OCI-LY7 (cell line): ENCODE data around the gene FGFBP1. TPM values are rescaled to one million over a fixed set of nuclear protein-coding genes. Genes with fewer than 3 reads are reported as not detected.

ENCODE experiments used
- BruUV-seq: library from RNA; stranded (reverse); fragments of 400-500 nt; replicated peaks from 2 replicates; lab custom pipeline; 2021; lab: Mats Ljungman, UMichigan
- CTCF ChIA-PET: fragments of 300-600 bp; sonication (Branson Sonifier 250); formaldehyde crosslinking; loops from one replicate; lab custom pipeline; 2022; ENCODE audit warnings: antibody characterized with exemption; ENCODE audit not compliant: unreplicated experiment; lab: Charles Lee
- POLR2A ChIA-PET: fragments of 300-600 bp; sonication (Branson Sonifier 250); formaldehyde crosslinking; loops from one replicate; lab custom pipeline; 2022; ENCODE audit warnings: antibody characterized with exemption; lab: Charles Lee
- DNase-seq: peaks from one replicate; pipeline ENCODE4 v3.0.0-alpha.2; 2015; ENCODE audit warnings: low spot score
- H2AFZ ChIP-seq: fragments of 200-600 bp; sonication (generic), shearing (Covaris generic); 2 replicates; pipeline ENCODE4 v1.6.1; 2014; ENCODE audit warnings: mild to moderate bottlenecking, antibody characterized with exemption, low read length, moderate library complexity
- H3K27ac ChIP-seq: fragments of 200-600 bp; sonication (generic); 2 replicates; pipeline ENCODE4 v1.5.1; 2014; ENCODE audit warnings: mixed run types, low read depth, mild to moderate bottlenecking, moderate library complexity, low read length, inconsistent platforms; ENCODE audit not compliant: poor library complexity, severe bottlenecking
- H3K36me3 ChIP-seq: fragments of 200-600 bp; sonication (generic); 2 replicates; pipeline ENCODE4 v1.6.1; 2014; ENCODE audit warnings: mild to moderate bottlenecking, antibody characterized with exemption, low read length, moderate library complexity, mixed read lengths; ENCODE audit not compliant: insufficient read depth
- H3K4me1 ChIP-seq: fragments of 200-600 bp; sonication (generic); 2 replicates; pipeline ENCODE4 v1.5.1; 2014; ENCODE audit warnings: mild to moderate bottlenecking, low read length; ENCODE audit not compliant: insufficient read depth, poor library complexity, severe bottlenecking
- H3K4me2 ChIP-seq: fragments of 200-600 bp; sonication (generic); 2 replicates; pipeline ENCODE4 v1.6.1; 2014; ENCODE audit warnings: mild to moderate bottlenecking, low read length
- H3K4me3 ChIP-seq: fragments of 200-600 bp; sonication (generic); 2 replicates; pipeline ENCODE4 v1.5.1; 2014; ENCODE audit warnings: mild to moderate bottlenecking, low read depth, low read length; ENCODE audit not compliant: poor library complexity, severe bottlenecking
- H3K79me2 ChIP-seq: fragments of 200-600 bp; sonication (generic); 2 replicates; pipeline ENCODE4 v1.6.1; 2016; ENCODE audit warnings: low read depth, mild to moderate bottlenecking, low read length, moderate library complexity, mixed read lengths; ENCODE audit not compliant: insufficient read depth
- H3K9me2 ChIP-seq: fragments of 200-600 bp; sonication (generic); 2 replicates; pipeline ENCODE4 v1.6.1; 2016; ENCODE audit warnings: mild to moderate bottlenecking, low read length, mixed read lengths; ENCODE audit not compliant: insufficient read depth
- H3K9me3 ChIP-seq: fragments of 200-600 bp; sonication (generic); 2 replicates; pipeline ENCODE4 v1.6.1; 2014; ENCODE audit warnings: mild to moderate bottlenecking, mixed run types, low read length, mixed read lengths
- H4K20me1 ChIP-seq: fragments of 200-600 bp; sonication (generic); 2 replicates; pipeline ENCODE4 v1.6.1; 2014; ENCODE audit warnings: mild to moderate bottlenecking, antibody characterized with exemption, low read length, moderate library complexity, mixed read lengths; ENCODE audit not compliant: insufficient read depth
- CTCF ChIP-seq: fragments of 200-600 bp; sonication (generic); conservative IDR thresholded peaks from 2 replicates; pipeline ENCODE4 v1.5.1; 2014; ENCODE audit warnings: mild to moderate bottlenecking, antibody characterized with exemption, low read length, moderate library complexity, mixed read lengths
- EZH2phosphoT487 ChIP-seq: fragments of 200-600 bp; sonication (generic); IDR thresholded peaks from 2 replicates; pipeline ENCODE4 v1.6.1; 2018; ENCODE audit warnings: low read depth, borderline replicate concordance, mild to moderate bottlenecking, mixed run types, antibody characterized with exemption, low read length, moderate library complexity, mixed read lengths
- intact Hi-C: fragments of 100-400 bp; cut with micrococcal nuclease; formaldehyde crosslinking; loops from one replicate; pipeline ENCODE4 v1.10.0; 2022; ENCODE audit not compliant: unreplicated experiment
- total RNA-seq, 2 experiments: library from RNA; depleted of rRNA in 1 of 2; stranded (reverse); fragments of >200 nt in 1 of 2; shearing (Covaris generic) in 1 of 2; gene quantifications; 2 replicates each; pipeline ENCODE4 v1.2.3, GENCODE V29; 2014 to 2022

Gene FGFBP1
- total RNA-seq, 2 experiments from 2014 or later: not detected

GRCh38 chr4:15914736-15915135 lies 23.8 kb downstream of the FGFBP1 start:
- Histone ChIP-seq H3K9me2 (no peaks in the 10 kb centered on the region), H2AFZ (no peak overlapping the region), H3K9me3 (no peaks in the 10 kb centered on the region), H3K36me3 (no peaks in the 10 kb centered on the region), H3K27ac (no peak overlapping the region), H3K4me3 (no peak overlapping the region), H4K20me1 (no peaks in the 10 kb centered on the region), H3K79me2 (no peaks in the 10 kb centered on the region), H3K4me2 (no peak overlapping the region), H3K4me1 (no peaks in the 10 kb centered on the region)
- intact Hi-C loops: no loop called here
- CTCF ChIA-PET: no interaction called here
- no peak for TF ChIP-seq CTCF
- no peak for TF ChIP-seq EZH2phosphoT487
- no peak for DNase-seq
- BruUV-seq: no TSS peak
- POLR2A ChIA-PET: no interaction called here

- Histone ChIP-seq H3K9me3 (no peaks in the 10 kb centered on the region), H3K4me2 (no peak overlapping the region)
- CTCF ChIA-PET: no interaction called here
Measured at GRCh38 chr4:15914291-15914690, 24.2 kb downstream of the FGFBP1 start.

GRCh38 chr4:15913631-15913970 lies 24.9 kb downstream of the FGFBP1 start:
- H3K4me3 ChIP-seq: no peak overlapping the region
- CTCF ChIA-PET: no interaction called here
- no peaks in the 10 kb centered on the region for H3K36me3 ChIP-seq
- POLR2A ChIA-PET: no interaction called here
- H3K27ac ChIP-seq: no peak overlapping the region
- no peaks in the 10 kb centered on the region for H3K79me2 ChIP-seq
- H4K20me1 ChIP-seq: no peaks in the 10 kb centered on the region
- intact Hi-C loops: no loop called here
- TF ChIP-seq EZH2phosphoT487: no peak
- TF ChIP-seq CTCF: no peak
- no peaks in the 10 kb centered on the region for H3K9me2 ChIP-seq
- H3K4me1 ChIP-seq: no peaks in the 10 kb centered on the region
- no peak overlapping the region for H3K4me2 ChIP-seq
- no peak overlapping the region for H2AFZ ChIP-seq
- no TSS peak for BruUV-seq
- no peak for DNase-seq
- no peaks in the 10 kb centered on the region for H3K9me3 ChIP-seq

More at GRCh38 chr4:15914291-15914690, 24.2 kb downstream of the FGFBP1 start:
- Histone ChIP-seq H3K36me3 (no peaks in the 10 kb centered on the region), H3K4me1 (no peaks in the 10 kb centered on the region), H3K9me2 (no peaks in the 10 kb centered on the region), H2AFZ (no peak overlapping the region), H3K4me3 (no peak overlapping the region), H3K79me2 (no peaks in the 10 kb centered on the region), H4K20me1 (no peaks in the 10 kb centered on the region), H3K27ac (no peak overlapping the region)
- DNase-seq: no peak
- TF ChIP-seq CTCF: no peak
- TF ChIP-seq EZH2phosphoT487: no peak
- BruUV-seq: no TSS peak
- intact Hi-C loops: no loop called here
- POLR2A ChIA-PET: no interaction called here
